Astrocyte (in vitro differentiated cells and primary cell): ENCODE data around the gene PLP2. TPM values are rescaled to one million over a fixed set of nuclear protein-coding genes. Genes with fewer than 3 reads are reported as not detected.

Experiments used
- DNase-seq: peaks from one replicate; pipeline ENCODE4 v3.0.0-alpha.2; 2010; ENCODE audit warnings: low read depth
- FAIRE-seq: peaks from 2 replicates; lab custom pipeline; 2011; peaks lifted over from hg19 to GRCh38; lab: Jason Lieb, UNC
- H2AFZ ChIP-seq: 2 replicates; pipeline ENCODE4 v1.6.0; 2012; ENCODE audit warnings: low read depth, low read length, inconsistent platforms
- H3K27ac ChIP-seq: 2 replicates; pipeline ENCODE4 v1.5.1; 2011; ENCODE audit warnings: low read depth, low read length, inconsistent platforms
- H3K27me3 ChIP-seq: 2 replicates; pipeline ENCODE4 v1.6.0; 2011; ENCODE audit warnings: low read length, inconsistent platforms; ENCODE audit not compliant: insufficient read depth
- H3K36me3 ChIP-seq: 2 replicates; pipeline ENCODE4 v1.5.1; 2011; ENCODE audit warnings: low read length, inconsistent platforms; ENCODE audit not compliant: insufficient read depth
- H3K4me1 ChIP-seq: 2 replicates; pipeline ENCODE4 v1.5.1; 2011; ENCODE audit warnings: low read length, inconsistent platforms; ENCODE audit not compliant: insufficient read depth
- H3K4me2 ChIP-seq: 2 replicates; pipeline ENCODE4 v1.6.0; 2012; ENCODE audit warnings: low read length, inconsistent platforms
- H3K4me3 ChIP-seq: 2 replicates; pipeline ENCODE4 v1.5.1; 2011; ENCODE audit warnings: low read depth, mild to moderate bottlenecking, low read length, inconsistent platforms; ENCODE audit not compliant: insufficient read depth
- H3K79me2 ChIP-seq: 2 replicates; pipeline ENCODE4 v1.6.0; 2012; ENCODE audit warnings: mild to moderate bottlenecking, low read length, inconsistent platforms; ENCODE audit not compliant: insufficient read depth
- H3K9ac ChIP-seq: 2 replicates; pipeline ENCODE4 v1.6.0; 2012; ENCODE audit warnings: mild to moderate bottlenecking, low read length, inconsistent platforms
- H3K9me3 ChIP-seq: 2 replicates; pipeline ENCODE4 v1.5.1; 2012; ENCODE audit warnings: low read depth, mild to moderate bottlenecking, low read length, inconsistent platforms; ENCODE audit not compliant: insufficient read depth
- H4K20me1 ChIP-seq: 2 replicates; pipeline ENCODE4 v1.6.0; 2012; ENCODE audit warnings: low read length, inconsistent platforms; ENCODE audit not compliant: insufficient read depth
- H3K27ac Mint-ChIP-seq: one replicate; pipeline ENCODE4 v1.8.0; 2021; ENCODE audit warnings: mild to moderate bottlenecking, mixed read lengths; ENCODE audit not compliant: unreplicated experiment
- H3K27me3 Mint-ChIP-seq: one replicate; pipeline ENCODE4 v1.8.0; 2021; ENCODE audit warnings: low read depth, mixed read lengths; ENCODE audit not compliant: unreplicated experiment
- H3K36me3 Mint-ChIP-seq: one replicate; pipeline ENCODE4 v1.8.0; 2021; ENCODE audit warnings: low read depth, mixed read lengths; ENCODE audit not compliant: unreplicated experiment
- H3K4me1 Mint-ChIP-seq: one replicate; pipeline ENCODE4 v1.8.0; 2021; ENCODE audit warnings: low read depth, mixed read lengths; ENCODE audit not compliant: unreplicated experiment
- H3K4me3 Mint-ChIP-seq: one replicate; pipeline ENCODE4 v1.8.0; 2021; ENCODE audit warnings: mild to moderate bottlenecking, moderate library complexity, mixed read lengths; ENCODE audit not compliant: unreplicated experiment
- H3K9me3 Mint-ChIP-seq: one replicate; pipeline ENCODE4 v1.8.0; 2021; ENCODE audit warnings: mild to moderate bottlenecking, mixed read lengths; ENCODE audit not compliant: unreplicated experiment
- EZH2 ChIP-seq: IDR thresholded peaks from 2 replicates; pipeline ENCODE4 v1.6.1; 2012; ENCODE audit warnings: mild to moderate bottlenecking, low read length, inconsistent platforms; ENCODE audit not compliant: insufficient read depth
- total RNA-seq: library from RNA; stranded (reverse); gene quantifications from 2 replicates; pipeline ENCODE4 v1.2.1, GENCODE V29; 2021
- TF ChIP-seq, protein P1 (sequence below): IDR thresholded peaks from 2 replicates; pipeline ENCODE4 v1.5.1; 2011; ENCODE audit warnings: low read depth, mild to moderate bottlenecking, inconsistent platforms, low read length, moderate library complexity; ENCODE audit not compliant: insufficient read depth

The PLP2 gene
- total RNA-seq, 1 donor from 2014 or later = 109 TPM

DNA sequence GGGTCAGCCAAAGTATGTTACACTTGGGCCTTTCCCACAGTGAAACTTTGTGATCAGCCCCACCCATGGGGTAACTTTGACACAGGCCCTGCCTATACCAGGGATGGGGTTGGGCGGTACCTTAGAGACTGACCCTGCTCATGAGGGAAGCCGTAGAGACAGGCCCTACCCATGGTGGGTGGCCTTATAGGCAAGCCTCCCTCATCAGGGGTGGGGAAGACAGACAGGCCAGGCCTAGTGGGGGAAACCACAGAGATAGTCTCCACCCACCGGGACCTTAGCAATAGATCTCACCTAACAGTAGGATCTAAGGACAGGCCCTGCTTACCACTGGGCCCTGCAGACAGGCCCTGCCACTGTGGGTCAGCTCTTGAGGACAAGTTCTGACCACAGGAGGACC, 6.8 kb downstream of the PLP2 start:
- Histone ChIP-seq H3K9me3 (no peaks in the 10 kb centered on the region), H3K4me2 (no peak overlapping the region), H3K4me1 (no peaks in the 10 kb centered on the region), H3K27me3 (no peaks in the 10 kb centered on the region), H2AFZ (no peak overlapping the region), H4K20me1 (peaks cover 2% of the 10 kb centered on the region), H3K4me3 (no peak overlapping the region), H3K27ac (no peak overlapping the region), H3K36me3 (no peaks in the 10 kb centered on the region), H3K9ac (no peak overlapping the region), H3K79me2 (peaks cover 5% of the 10 kb centered on the region)
- TF ChIP-seq, protein P1, sequence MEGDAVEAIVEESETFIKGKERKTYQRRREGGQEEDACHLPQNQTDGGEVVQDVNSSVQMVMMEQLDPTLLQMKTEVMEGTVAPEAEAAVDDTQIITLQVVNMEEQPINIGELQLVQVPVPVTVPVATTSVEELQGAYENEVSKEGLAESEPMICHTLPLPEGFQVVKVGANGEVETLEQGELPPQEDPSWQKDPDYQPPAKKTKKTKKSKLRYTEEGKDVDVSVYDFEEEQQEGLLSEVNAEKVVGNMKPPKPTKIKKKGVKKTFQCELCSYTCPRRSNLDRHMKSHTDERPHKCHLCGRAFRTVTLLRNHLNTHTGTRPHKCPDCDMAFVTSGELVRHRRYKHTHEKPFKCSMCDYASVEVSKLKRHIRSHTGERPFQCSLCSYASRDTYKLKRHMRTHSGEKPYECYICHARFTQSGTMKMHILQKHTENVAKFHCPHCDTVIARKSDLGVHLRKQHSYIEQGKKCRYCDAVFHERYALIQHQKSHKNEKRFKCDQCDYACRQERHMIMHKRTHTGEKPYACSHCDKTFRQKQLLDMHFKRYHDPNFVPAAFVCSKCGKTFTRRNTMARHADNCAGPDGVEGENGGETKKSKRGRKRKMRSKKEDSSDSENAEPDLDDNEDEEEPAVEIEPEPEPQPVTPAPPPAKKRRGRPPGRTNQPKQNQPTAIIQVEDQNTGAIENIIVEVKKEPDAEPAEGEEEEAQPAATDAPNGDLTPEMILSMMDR = no peak
- no peak for TF ChIP-seq EZH2
- H3K4me1 Mint-ChIP-seq = no peaks in the 10 kb centered on the region
- H3K27me3 Mint-ChIP-seq = no peaks in the 10 kb centered on the region
- DNase-seq = no peak
- H3K36me3 Mint-ChIP-seq = peaks cover 7% of the 10 kb centered on the region
- H3K9me3 Mint-ChIP-seq = no peaks in the 10 kb centered on the region
- peak; percentile 80 for FAIRE-seq
- no peak overlapping the region for H3K4me3 Mint-ChIP-seq
- H3K27ac Mint-ChIP-seq = no peak overlapping the region

DNA sequence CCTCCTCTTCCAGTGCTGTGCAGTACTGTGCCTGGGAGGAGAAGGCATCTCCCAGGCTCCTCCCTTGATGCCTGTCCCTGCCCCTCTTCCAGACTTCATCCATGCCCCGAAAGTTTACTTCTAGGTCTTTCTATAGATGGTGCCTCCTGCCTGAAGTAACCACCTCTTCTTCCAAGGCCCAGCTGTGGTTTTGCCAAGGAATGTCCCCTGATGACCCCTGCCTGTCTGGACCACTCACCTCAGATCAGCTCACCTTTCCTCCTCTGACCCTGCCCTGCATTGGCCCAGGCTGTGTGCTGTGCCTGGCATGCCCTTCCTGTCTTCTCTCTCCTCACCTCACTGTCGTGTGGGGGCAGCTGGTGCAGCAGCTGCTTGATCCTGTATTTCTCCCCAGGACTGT, 7.7 kb downstream of the PLP2 start:
- no peaks in the 10 kb centered on the region for H3K4me1 Mint-ChIP-seq
- no peak overlapping the region for H3K9ac ChIP-seq
- DNase-seq (no peak), FAIRE-seq (no peak)
- H3K79me2 ChIP-seq = no peaks in the 10 kb centered on the region
- no peak overlapping the region for H3K4me3 ChIP-seq
- no peak overlapping the region for H2AFZ ChIP-seq
- no peak overlapping the region for H3K27ac ChIP-seq
- TF ChIP-seq, protein P1 = no peak
- TF ChIP-seq EZH2 = no peak
- H3K4me3 Mint-ChIP-seq = no peak overlapping the region
- no peaks in the 10 kb centered on the region for H3K4me1 ChIP-seq
- H3K27me3 Mint-ChIP-seq = no peaks in the 10 kb centered on the region
- peak overlapping the region; percentile 34 for H3K27ac Mint-ChIP-seq
- no peaks in the 10 kb centered on the region for H3K9me3 ChIP-seq
- no peaks in the 10 kb centered on the region for H3K36me3 ChIP-seq
- H3K9me3 Mint-ChIP-seq = no peaks in the 10 kb centered on the region
- no peaks in the 10 kb centered on the region for H3K27me3 ChIP-seq
- no peak overlapping the region for H3K4me2 ChIP-seq
- peaks cover 7% of the 10 kb centered on the region for H4K20me1 ChIP-seq
- peaks cover 7% of the 10 kb centered on the region for H3K36me3 Mint-ChIP-seq

DNA sequence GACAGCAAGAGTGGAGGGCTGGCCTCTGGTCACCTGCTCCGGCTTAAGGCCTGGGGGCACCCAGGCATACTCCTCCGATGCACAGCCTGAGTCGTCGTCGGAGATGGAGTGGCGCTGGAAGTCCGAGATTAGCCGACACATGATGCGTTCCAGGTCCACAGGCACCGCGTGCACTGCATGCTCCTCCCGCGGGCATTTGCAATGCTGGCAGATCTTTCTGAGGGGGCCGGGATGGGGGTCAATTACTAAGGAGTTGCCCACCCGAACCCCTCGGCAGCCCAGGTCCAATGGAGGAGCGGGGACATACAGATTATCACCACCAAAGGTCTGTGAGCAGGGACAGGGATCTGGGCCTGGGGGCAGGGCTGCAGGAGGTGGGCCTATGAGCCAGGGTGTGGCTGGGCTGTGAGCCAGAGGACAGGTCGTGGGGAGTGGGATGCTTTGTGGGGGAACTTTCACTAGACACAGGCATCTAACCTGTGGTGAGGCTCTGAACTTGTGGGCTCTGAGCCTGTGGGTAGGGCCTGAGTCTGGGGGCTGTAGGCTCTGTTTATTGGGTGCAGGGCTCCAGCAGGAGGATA, 12.1 kb downstream of the PLP2 start:
- no peak for TF ChIP-seq EZH2
- TF ChIP-seq, protein P1 = no peak
- H3K9ac ChIP-seq = no peak overlapping the region
- H3K36me3 ChIP-seq = no peaks in the 10 kb centered on the region
- no peak for FAIRE-seq
- H3K4me1 Mint-ChIP-seq = no peaks in the 10 kb centered on the region
- H3K27me3 ChIP-seq = no peaks in the 10 kb centered on the region
- DNase-seq = no peak
- H3K4me3 Mint-ChIP-seq = peak overlapping the region; percentile 86
- H3K79me2 ChIP-seq = no peaks in the 10 kb centered on the region
- no peak overlapping the region for H3K27ac ChIP-seq
- H2AFZ ChIP-seq = peak overlapping the region; percentile 34
- H3K27me3 Mint-ChIP-seq = no peaks in the 10 kb centered on the region
- no peaks in the 10 kb centered on the region for H3K4me1 ChIP-seq
- no peaks in the 10 kb centered on the region for H3K9me3 Mint-ChIP-seq
- H3K27ac Mint-ChIP-seq = no peak overlapping the region
- H3K9me3 ChIP-seq = no peaks in the 10 kb centered on the region
- H3K4me3 ChIP-seq = no peak overlapping the region
- no peaks in the 10 kb centered on the region for H3K36me3 Mint-ChIP-seq
- peaks cover 7% of the 10 kb centered on the region for H4K20me1 ChIP-seq
- H3K4me2 ChIP-seq = peak overlapping the region; percentile 85
